Body of pancreas (tissue), 4 donors: ENCODE results near the gene SARM1.

Experiments
- CTCF ChIP-seq, 7 experiments: fragments of 450-650 bp in 4 of 7; fragments of 200-600 bp in 3 of 7; sonication (generic) in 3 of 7; IDR thresholded peaks; one replicate each; pipeline ENCODE4 v1.5.1; 2016 to 2019; ENCODE audit warnings: antibody characterized with exemption in 7 of 7
- POLR2A ChIP-seq, 3 donors: fragments of 450-650 bp; IDR thresholded peaks; one replicate each; pipeline ENCODE4 v1.6.1; 2016; ENCODE audit warnings: antibody characterized with exemption in 3 of 3, mild to moderate bottlenecking in 2 of 3

- TF ChIP-seq CTCF (IDR thresholded peaks at IDR 0.05): no peak
- TF ChIP-seq POLR2A (IDR thresholded peaks at IDR 0.05): no peak
Measured at GRCh38 chr17:28327031-28327607, 44.4 kb upstream of the SARM1 start.
